ENCODE data around the gene ARID1B.

Gene ARID1B

DNA sequence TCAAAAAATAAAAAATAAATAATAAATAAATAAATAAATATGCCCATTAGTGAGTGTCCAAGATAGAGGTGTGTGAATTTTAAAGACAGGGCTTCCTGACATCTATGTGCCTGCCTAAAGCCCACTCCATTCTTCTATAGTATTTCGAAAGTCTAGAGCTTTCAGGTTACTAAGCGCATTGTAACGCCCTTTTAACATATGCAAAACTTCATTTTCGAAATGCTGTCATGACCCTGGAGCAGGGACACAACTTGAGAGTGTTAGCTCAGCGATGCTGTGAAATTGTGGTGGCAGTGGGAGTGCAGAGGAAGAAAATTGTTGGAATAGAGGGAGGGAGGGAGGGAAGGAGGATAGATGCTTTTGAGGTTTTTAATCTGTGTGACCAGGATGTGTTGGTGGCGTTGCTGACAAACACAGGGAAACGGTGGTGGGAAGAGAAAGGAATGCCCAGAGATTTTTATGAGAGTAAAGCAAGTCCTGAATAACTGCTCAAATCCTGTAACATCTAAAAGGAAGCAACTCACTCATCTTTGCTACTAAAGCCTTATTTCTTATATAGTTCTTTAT is 169.3 kb downstream of the ARID1B start:
- no peak for DNase-seq

DNA sequence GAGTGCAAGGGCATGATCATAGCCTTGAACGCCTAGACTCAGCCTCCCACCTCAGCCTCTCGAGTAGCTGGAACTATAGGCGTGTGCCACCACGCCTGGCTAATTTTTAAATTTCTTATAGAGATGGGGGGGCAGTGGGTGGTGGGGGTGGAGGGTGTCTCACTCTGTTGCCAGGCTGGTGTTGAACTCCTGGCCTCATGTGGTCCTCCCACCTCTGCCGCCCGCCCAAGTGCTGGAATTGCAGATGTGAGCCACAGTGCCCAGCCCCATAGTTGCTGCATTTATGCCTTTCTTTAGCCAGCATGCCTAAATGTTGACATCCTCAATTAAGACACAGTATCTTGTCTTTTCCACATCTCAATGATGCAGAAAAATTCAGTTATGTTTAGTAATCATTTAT is 171.1 kb downstream of the ARID1B start:
- DNase-seq: no peak

DNA sequence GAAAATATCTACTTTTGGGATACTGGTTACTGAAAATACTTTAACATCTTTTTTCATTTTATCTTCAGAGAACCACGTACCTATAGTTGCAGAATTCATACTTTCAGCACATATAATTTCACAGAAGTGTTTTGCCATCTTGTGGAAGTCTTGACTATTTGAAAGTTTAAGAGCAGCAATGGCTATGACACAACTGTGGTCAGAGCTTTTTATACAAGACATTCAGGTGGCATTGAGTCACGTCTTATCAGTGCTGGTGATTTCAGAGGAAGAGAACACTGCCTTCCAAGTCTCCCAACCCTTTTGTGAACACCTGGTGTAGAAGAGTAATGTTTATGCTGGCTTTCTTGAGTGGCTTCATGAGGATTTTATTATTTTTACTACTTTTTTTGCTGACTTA is 171.6 kb downstream of the ARID1B start:
- DNase-seq: peak; percentile 7 to 8

DNA sequence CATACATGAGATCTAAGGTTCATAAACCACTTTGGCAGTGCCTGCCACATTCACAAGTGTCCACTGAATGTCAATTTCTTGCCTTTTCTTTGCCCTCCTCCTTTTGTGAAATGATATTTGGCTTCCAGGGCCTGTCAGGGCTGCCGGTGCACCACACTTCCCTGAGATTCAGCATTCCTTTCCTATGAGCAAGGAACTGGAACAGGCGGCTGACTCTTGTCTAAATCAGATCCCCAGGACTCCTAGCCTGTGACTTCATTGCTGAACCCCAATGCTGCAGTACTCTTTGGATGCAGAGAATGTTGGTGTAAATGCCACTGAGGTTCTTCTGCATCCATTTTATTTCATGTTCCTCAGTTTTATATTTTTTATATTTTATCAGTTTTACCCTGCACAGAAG is 172.2 kb downstream of the ARID1B start:
- DNase-seq: no peak

DNA sequence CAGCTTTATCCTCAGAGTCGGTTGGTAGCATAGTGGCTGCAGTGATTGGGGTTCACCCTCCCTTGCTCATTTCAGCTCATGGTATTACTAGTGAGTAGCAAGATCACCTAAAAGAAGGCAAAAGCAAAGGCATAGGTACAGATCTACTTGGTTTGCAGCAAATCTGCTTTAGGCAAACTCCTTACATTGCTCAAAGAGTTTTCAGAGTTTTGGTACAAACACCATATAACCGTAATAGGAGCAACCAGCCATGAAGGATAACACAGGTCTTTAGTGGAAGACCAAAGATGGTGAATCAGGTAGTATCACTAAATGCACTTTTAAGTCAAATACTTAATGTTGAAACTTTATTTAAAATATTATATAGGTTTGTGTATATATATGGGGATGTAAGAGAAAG is 172.9 kb downstream of the ARID1B start:
- DNase-seq: no peak

DNA sequence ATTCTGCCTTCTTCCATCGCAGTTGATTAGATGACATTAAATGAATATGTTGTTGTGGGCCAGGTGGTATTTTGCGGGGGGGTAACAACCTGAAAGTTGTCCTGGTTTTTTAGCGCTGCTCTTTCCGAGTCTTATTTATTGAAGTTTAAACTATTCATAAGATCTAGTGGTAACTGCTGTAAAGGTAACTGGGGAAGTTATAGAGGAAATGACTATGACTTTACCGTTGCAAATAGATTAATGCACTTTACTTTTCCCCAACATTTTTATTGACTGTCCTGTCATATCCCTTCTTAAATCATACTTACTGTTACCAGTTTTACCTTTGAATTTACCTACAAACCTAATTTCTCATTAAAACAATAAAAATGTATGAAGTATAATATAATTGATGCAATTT is 173.4 kb downstream of the ARID1B start:
- no peak for DNase-seq

DNA sequence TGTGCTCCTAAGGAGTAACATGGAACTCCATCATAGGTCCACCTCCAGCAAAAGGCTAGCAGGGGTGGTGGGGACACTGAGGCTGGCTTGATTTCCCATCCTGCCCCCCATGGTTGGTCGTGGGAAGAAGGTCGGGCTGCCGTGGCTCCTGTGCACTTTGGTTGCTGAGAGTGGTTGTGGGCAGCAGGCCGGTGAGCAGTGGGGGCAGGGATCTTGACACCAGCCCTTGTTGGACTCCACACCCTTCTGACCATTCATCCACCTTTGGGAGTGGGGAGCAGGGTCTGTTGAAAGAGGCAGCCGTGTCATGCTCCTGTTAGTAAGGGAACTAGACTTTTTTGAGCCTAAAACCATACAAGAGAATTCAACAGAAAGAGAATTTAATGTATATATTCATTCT is 175.2 kb downstream of the ARID1B start:
- DNase-seq: no peak

DNA sequence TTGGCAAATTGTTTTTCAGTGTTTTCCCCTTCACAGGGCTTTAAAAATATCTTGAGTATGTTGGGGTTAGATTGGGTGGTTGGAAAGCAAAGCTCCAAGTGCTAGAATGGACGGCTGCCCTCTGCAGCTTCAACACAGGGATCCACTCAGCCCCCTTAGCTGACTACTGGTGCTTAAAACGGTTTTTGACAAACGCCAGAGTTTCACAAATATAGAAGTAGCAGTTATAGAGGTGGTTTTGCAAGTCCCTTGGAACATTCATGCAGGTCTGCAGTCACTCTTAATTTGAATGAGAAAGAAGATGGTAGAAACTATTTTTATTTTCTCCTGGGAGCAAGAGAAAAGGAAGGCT is 175.9 kb downstream of the ARID1B start:
- no peak for DNase-seq

DNA sequence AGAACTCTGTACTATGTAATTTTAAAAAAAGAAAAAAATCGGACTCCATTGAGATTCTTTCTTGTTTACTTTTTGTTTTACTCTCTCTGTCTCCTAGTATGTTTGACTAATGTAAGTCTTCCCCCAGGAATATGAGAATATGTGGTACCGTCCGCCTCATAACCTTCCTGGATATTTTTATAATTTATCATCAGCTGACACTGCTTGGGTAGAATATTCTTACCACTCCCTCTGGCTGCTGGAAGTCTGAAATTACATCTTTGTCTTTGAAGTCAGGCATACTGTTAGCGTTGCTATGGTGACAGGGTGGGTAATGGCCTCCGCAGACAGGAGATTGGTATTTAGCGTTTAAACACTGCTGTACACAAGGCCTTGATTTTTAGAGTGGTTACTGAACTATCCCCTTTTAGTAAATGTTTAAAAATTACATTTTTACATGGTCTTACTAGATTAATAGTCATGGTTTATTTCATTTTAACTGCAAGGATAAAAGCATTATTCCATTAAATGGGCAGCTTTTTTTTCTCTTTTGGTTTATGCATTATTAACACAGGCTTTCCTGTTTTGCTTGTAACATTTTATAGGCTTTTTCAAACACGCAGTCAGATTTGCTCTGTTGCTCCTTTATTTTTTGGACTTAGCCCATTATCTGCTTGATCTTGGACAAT is 176.4 kb downstream of the ARID1B start:
- no peak for DNase-seq

DNA sequence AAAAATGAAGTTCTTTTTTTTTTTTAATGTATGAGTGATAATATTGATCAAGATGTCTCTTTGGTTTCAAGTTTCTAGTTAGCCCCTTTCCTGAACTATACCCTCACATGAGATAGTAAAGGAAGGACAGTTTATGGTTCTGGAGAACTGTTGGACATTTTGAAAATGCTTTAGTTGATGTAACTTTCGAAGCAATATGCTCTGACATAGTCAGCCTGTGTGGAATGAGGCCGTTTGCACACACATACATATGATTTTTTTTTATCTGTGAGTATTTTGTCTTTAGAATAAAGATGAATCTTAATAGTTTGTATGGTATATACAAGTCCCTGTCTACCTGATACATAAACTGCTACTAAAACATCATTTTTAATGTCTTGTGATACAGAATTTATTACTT is 177.0 kb downstream of the ARID1B start:
- DNase-seq: no peak

DNA sequence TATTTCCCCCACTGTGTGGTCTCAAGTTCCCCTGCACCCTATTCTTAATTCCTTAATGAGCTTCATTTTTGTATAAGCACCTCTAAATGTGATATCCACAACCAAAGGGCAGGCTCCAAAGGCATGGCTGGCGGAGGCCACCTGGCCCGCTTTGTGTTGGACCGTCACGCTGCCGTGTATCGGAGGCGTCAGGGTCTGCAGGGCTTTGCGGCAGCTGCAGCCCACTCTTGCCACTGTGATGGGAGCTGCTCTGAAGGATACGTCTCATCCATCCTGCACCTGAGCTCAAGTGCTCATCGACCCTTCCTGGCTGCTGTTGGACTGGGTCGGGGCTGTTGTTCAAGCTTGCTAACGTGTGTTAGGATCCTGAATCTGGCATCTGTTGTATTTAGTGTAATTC is 177.6 kb downstream of the ARID1B start:
- no peak for DNase-seq

DNA sequence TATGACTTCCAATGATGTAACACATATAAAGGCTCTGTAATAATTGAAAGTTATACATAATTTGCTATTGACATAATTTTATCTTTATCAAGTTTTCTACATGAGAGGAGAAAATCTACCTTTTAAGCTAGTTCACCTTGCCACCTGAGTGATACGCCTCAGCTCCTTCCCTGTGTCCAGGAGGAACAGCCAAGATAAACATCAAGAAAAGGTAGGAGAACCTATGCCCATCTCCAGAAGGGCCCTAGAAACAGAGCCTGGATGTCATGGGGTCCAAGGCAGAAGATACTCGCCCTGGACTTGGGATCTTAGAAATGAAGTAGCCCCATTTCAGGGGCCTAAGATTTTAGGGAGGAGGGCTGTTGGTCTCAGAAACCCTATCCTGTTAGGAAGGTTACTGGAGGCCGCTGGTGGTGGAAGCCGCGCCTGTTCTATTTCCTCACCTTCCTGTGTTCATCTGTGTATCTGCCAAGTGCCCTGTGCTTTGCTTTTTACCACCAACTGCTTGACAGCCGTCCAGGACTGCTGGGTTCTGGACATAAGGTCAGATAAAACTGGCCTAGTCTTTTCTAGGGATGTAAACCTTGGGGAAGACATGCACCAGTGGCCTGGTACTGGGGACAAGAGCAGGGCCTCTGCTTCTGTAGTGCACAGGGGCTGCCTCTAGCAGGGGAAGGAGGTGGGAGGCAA is 178.5 kb downstream of the ARID1B start:
- no peak for DNase-seq

DNA sequence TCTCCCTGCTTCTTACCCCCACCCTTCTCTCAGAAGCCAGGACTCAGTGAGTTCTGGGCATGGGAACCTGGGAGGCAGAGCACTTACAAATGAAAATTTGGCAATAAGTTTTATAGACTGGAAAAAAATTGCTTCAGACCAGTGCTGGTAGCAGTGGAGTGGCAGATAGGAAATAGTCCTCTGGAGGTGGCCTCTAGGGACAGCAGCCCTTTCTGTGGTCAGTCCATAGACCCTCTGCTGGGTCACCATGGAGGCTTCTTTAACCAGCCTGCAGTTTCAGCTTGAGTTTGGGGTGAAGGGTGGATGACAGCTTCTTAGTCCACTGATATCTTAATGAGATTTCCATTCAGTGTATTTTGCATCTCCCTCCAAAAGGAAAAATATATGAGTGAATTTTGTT is 179.1 kb downstream of the ARID1B start:
- DNase-seq: no peak

DNA sequence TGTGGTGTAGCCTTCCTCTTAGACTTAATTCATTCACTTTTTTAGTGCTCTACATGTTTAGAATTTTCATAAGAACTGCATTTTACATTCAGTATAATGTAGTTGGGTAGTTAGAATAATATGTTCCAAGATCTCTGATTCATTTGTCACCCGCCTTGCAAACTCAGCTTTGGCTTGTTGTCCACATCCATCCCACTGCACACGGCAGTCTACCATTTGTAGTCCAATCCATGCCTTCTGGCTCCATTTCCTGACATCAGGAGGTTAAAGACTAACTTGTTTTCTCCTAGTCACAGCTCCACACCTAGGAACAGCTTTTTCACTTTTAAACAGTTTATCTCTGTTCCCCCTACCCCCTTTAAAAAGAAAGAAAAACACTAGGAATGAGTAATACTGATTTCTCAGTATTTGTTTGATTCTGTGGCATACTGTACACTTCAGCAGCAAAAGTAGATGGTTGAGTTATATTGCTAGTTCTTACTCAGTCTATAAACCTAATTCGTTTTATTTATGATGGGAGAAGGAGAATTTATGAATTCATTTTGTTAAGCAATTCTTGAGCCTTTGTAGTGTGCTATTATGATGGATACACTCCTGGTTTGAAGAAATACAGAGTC is 180.9 kb downstream of the ARID1B start:
- no peak for DNase-seq

DNA sequence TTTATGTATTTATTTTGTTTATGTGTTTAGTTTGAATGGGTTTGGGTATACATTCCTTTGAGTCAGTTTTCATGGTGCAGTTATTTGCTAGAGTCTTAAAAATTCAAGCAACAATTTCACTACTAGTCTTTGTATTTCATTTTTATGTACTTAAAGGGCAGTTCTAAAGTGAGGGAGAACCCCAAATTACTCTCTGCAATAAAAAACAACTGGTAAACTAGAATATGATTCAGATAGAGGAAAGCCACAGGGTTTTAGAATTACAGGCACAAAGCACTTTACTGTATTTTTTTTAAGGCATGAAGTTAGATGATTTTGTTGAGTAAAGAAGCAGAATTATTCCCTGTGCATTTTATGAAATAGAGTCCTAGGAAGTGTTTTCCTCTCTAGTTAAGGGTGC is 183.3 kb downstream of the ARID1B start:
- no peak for DNase-seq

DNA sequence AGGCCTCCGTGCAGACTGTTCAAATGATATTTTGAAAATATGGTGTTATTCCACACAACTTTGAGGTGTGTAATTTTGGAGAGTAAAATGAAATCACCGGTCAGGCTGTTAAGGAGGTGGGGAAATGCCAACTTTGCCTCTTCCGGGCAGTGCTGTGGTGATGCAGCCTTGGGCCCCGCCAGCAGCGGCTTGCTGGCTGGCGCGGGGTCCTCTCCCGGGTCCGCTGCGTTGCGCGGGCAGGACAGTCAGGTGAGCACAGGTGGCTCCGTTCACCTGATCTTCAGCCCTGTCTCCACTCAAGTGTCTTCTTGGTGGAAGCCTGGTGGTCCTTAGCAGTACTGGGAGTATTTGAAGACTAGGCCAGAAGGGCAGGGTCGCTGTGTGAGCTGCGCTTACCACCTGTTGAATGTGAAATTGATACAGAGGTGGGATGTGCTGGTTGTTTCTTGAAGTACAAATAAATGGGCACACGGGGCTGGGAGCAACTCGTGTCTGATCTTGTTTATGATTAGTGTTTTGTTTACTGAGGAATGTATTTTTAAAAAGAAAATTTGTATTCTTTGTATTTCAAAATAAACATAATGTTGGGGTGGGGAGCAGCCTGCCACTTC is 184.2 kb downstream of the ARID1B start:
- DNase-seq: no peak

DNA sequence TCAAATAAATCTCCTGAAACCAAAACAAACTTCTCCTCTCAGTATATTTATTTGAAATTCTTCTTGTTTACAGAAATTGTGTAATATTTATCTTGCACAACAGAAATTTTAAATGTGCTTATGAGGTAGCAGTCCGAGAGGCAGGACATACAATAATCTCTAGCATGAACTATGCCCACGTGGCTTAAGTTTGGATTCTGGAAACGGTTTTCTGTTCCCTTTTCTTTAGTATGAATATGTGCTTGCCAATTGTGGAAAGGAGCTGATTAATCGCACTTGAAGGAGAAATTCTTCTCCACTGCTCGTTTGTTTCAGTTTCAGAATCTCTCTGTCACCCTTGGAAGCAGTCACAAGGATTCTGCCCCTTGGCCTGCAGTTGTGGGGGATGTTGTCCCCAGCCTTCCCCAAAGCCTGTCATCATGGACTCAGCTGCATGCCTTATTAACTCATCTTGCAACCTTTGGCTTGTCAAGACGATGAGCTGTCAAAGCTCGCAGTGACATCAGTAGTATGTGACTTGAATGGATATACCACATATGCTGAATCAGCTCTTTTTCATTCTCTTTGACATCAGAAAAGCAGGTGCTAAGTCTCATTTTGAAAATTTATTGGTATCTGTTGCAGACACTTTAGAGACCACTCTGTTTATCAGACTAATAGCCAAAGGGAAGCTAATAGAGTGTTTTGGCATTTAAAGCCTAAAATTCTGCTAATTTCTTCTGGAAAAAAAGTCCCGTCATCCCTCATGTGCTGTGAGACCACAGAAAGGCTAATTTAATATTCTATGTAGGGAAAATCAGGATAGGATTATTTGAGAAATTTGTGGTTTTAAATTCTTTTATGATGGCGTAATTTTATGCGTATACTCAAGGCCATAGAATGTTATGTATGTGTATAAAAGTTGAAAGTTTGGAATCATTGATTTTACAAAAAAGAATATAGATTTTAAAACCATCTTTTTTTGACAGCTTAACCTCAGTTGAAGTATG is 186.8 kb downstream of the ARID1B start:
- DNase-seq: peak; percentile 85 to 98

DNA sequence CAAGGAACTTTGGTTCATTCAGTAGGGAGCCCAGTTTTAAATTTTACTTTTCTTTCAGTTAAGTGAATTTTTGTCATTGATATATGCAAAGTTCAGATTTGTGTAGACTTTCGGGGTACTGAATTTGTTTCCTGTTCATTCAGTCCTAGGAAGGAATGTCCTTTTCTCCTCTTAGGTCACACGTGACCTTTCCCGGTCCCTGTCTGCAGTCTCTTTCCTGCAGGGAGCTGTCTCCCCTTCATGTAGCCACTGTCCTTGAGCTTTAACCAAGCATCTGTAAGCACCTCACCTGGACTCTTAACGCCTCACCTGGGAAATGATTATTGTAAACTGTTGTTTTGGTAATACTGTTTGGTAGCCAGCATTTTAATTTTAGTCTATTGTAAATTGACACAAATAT is 190.7 kb downstream of the ARID1B start:
- no peak for DNase-seq

DNA sequence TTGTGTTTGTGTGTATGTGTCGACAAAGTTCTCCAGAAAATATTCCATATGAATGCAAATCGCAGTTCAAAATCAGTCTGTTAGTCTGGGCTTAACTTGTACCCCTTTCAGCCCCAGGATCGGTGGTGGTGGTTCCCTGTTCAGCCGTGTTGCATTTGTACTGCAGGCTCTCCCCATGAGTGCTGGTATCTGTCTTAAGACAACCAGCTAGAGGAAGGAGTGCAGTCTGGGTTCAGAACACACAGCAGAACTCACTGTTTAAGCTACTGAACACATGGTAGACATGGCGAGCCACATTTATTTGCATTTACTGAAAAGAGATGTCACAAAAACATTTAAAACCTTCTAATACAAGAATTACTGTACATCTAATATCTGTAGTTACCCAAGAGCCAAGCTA is 192.1 kb downstream of the ARID1B start:
- no peak for DNase-seq

DNA sequence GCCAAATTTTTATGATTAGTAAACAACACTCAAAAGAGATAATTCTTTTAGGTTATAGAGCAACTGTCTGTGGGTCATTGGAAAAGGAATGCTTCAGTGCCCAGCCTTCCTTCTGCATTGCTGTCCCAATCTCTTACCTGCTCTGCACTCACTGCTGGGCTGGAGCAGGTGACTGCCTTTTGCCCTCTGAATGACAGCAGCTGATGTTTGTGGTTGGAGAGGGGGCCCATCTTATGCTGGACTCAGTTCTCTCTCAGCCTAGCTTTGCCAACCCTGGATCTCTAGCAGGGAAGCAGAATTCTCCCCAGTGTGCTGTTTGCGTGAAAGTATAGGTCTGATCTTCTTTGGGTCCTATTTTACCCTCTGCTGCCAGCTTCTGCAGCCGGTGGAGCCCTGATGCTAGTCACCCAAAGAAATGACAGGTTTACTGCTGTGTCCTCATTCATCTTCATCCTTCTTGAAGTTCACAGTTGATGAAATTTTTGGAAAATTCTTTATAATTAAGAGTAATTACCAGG is 193.5 kb downstream of the ARID1B start:
- no peak for DNase-seq

DNA sequence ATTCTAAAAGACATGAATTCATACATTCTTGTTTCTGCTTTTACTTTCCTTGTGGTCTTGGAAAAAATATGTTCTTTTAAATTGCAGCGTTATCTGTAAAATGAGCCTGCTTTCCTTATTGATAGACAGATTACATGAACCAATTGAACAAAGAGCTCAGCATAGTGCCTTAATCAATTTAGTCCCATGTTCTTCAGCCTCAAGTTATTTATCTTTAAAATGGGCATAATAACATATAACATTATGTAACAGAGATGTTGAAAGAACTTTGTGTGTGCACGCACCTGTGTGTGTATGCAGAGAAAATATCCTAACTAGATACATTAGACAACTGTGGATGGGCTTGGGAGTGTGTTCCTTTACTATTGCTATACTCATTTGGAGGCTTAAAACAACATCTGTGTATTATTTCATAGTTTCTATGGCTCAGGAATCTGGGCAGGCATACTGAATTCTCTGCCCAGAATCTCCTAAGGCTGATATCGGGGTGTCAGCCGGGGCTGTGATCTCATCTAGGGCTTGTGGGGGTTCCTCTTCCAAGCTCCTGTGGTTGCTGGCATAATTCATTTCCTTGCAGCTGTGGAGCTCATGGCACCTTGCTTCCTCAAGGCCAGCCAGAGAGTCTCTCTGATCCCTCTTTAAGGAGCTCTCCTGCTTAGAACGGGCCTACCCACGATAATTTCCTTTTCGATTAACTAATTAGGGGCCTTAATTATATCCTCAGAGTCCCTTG is 194.1 kb downstream of the ARID1B start:
- no peak for DNase-seq

DNA sequence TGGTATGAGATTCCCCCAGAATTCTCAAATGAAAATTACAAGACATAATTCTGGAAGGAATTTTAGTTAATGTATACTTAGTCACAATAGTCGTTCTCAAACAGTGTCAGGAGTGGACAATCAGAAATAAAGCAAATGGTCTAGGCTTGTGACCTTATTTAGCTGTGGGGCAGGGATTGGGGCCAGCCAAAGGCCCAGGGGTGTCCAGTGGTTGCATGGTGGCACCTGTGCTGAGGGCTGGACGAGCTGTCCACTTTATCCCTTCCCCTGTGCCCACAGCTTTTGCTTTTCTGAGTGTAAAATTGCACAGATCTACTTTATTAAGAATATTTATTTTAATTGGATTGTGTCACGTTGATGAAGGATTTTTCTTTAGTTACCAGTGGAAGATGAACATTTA is 195.0 kb downstream of the ARID1B start:
- DNase-seq: no peak

Measured in inflammatory macrophage treated with lipopolysaccharide for 1 hour (primary cell).